PC-3 (cell line): ENCODE data around the gene PTTG2.
A peak's percentile ranks its signal among the peaks of the same experiment; 100 is the strongest.

ENCODE experiments used
- CTCF ChIP-seq: fragments of 300-600 bp; sonication (generic); conservative IDR thresholded peaks from 2 replicates; pipeline ENCODE4 v1.5.1; 2017; ENCODE audit warnings: antibody characterized with exemption, low read depth, mild to moderate bottlenecking, low read length
- EZH2 ChIP-seq: fragments of 300-600 bp; sonication (generic); IDR thresholded peaks from one replicate; pipeline ENCODE4 v1.6.1; 2017; ENCODE audit warnings: antibody characterized with exemption, mild to moderate bottlenecking, low read length; ENCODE audit not compliant: unreplicated experiment
- EZH2phosphoT487 ChIP-seq: fragments of 300-600 bp; sonication (generic); IDR thresholded peaks from 2 replicates; pipeline ENCODE4 v1.6.1; 2018; ENCODE audit warnings: mild to moderate bottlenecking, antibody characterized with exemption, low read length, borderline replicate concordance

- TF ChIP-seq CTCF (peak; percentile 57), EZH2 (no peak), EZH2phosphoT487 (no peak)
Observed at GRCh38 chr4:37977471-37978247, 17.5 kb downstream of the PTTG2 start.
